Activated CD8-positive, alpha-beta T cell treated with anti-CD3 and anti-CD28 coated beads for 36 hours (primary cell): ENCODE data around the gene POMP. TPM values are rescaled to one million over a fixed set of nuclear protein-coding genes. Genes with fewer than 3 reads are reported as not detected.

ENCODE experiments used
- ATAC-seq: fragments of 200-7000 bp; cut with Tn5 transposase; one replicate; pipeline ENCODE4 v1.10.0; 2021; ENCODE audit warnings: mild to moderate bottlenecking, moderate library complexity
- CTCF ChIA-PET: fragments of 350-600 bp; sonication (Branson Sonifier 250); formaldehyde crosslinking; loops from one replicate; lab custom pipeline; 2021; ENCODE audit warnings: antibody characterized with exemption; lab: Charles Lee
- POLR2A ChIA-PET: fragments of 350-600 bp; sonication (Branson Sonifier 250); formaldehyde crosslinking; loops from one replicate; lab custom pipeline; 2021; ENCODE audit warnings: antibody characterized with exemption; lab: Charles Lee
- DNase-seq: peaks from one replicate; pipeline ENCODE4 v3.0.0-alpha.2; 2020
- H3K27ac Mint-ChIP-seq: one replicate; pipeline ENCODE4 v1.8.0; 2021; ENCODE audit warnings: mild to moderate bottlenecking, mixed read lengths
- H3K27me3 Mint-ChIP-seq: one replicate; pipeline ENCODE4 v1.8.0; 2021; ENCODE audit warnings: mixed read lengths
- H3K36me3 Mint-ChIP-seq: one replicate; pipeline ENCODE4 v1.8.0; 2021; ENCODE audit warnings: low read depth, mixed read lengths
- H3K4me1 Mint-ChIP-seq: one replicate; pipeline ENCODE4 v1.8.0; 2021; ENCODE audit warnings: low read depth, mixed read lengths
- H3K4me3 Mint-ChIP-seq: one replicate; pipeline ENCODE4 v1.8.0; 2021; ENCODE audit warnings: mild to moderate bottlenecking, moderate library complexity, mixed read lengths
- H3K9me3 Mint-ChIP-seq: one replicate; pipeline ENCODE4 v1.8.0; 2021; ENCODE audit warnings: mixed read lengths
- intact Hi-C: fragments of 100-400 bp; cut with micrococcal nuclease; formaldehyde crosslinking; loops from one replicate; pipeline ENCODE4 v1.10.0; 2022
- total RNA-seq, 2 experiments: library from RNA; stranded (reverse); gene quantifications; one replicate each; pipeline ENCODE4 v1.2.3, GENCODE V29; 2021
- TF ChIP-seq, protein P1 (sequence below): fragments of 200-600 bp; IDR thresholded peaks from one replicate; pipeline ENCODE4 v1.8.0; 2022; ENCODE audit warnings: antibody characterized with exemption, mild to moderate bottlenecking

POMP gene
- total RNA-seq, 2 experiments from 2014 or later = 106 to 116 TPM

- POLR2A ChIA-PET = no interaction called here
- Mint-ChIP-seq H3K36me3 (no peaks in the 10 kb centered on the region), H3K4me1 (peaks cover 13% of the 10 kb centered on the region)
These were observed 22.9 kb upstream of the POMP start for GRCh38 chr13:28636069-28636468.

DNA sequence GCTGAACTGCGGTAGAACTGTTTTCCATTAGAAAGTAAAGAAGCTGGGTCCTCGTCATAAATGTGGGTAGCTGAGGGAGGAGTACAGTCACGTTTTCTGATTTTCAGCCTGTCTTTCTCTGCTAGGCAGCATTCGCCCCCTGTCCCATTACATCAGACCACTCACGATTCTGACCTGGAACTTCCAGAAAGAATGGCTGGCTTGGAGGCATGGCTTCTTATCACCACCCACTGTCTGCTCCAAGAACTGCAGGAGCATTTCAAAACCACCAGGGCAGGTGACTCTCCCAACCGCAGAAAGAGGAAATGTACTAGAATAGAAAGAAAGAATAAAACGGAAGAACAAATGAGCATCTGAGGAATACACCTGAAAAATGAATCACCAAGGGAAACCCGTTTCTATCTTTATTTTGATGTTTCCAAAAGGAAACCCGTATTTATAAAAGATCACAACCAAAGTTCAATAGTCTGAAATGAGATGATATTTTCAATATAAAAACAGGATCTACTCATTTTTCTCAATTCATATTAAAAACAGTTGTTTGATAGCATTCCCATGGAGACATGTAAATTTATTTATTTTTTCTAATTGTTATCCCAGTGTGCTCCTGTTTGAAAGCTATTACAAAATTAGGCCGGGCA lies 22.1 kb upstream of the POMP start:
- POLR2A ChIA-PET = no interaction called here
- no peaks in the 10 kb centered on the region for H3K36me3 Mint-ChIP-seq
- peak; percentile 81 for DNase-seq
- H3K4me1 Mint-ChIP-seq = peaks cover 16% of the 10 kb centered on the region
- H3K27me3 Mint-ChIP-seq = peaks cover 3% of the 10 kb centered on the region
- no peaks in the 10 kb centered on the region for H3K9me3 Mint-ChIP-seq
- CTCF ChIA-PET = interaction anchor here (0.6 to 2.2 kb wide), 8 partner anchors 11 to 312 kb away, joined by 3 to 16 read pairs (median 3); no protein-coding TSS in a partner anchor
- H3K27ac Mint-ChIP-seq = peak overlapping the region; percentile 11
- H3K4me3 Mint-ChIP-seq = peak overlapping the region; percentile 3
- TF ChIP-seq, protein P1, sequence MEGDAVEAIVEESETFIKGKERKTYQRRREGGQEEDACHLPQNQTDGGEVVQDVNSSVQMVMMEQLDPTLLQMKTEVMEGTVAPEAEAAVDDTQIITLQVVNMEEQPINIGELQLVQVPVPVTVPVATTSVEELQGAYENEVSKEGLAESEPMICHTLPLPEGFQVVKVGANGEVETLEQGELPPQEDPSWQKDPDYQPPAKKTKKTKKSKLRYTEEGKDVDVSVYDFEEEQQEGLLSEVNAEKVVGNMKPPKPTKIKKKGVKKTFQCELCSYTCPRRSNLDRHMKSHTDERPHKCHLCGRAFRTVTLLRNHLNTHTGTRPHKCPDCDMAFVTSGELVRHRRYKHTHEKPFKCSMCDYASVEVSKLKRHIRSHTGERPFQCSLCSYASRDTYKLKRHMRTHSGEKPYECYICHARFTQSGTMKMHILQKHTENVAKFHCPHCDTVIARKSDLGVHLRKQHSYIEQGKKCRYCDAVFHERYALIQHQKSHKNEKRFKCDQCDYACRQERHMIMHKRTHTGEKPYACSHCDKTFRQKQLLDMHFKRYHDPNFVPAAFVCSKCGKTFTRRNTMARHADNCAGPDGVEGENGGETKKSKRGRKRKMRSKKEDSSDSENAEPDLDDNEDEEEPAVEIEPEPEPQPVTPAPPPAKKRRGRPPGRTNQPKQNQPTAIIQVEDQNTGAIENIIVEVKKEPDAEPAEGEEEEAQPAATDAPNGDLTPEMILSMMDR = peak; percentile 80
- ATAC-seq = peak; percentile 94
- intact Hi-C loops = loop anchor here (5.0 to 10.0 kb wide), 2 partner anchors 142 to 314 kb away; partner anchors contain the start of gene FLT1

More at GRCh38 chr13:28636069-28636468, 22.9 kb upstream of the POMP start:
- intact Hi-C loops = loop anchor here (5.0 to 10.0 kb wide), 2 partner anchors 141 to 314 kb away; partner anchors contain the start of gene FLT1
- no peak for DNase-seq
- Mint-ChIP-seq H3K4me3 (no peak overlapping the region), H3K9me3 (no peaks in the 10 kb centered on the region), H3K27me3 (peaks cover 3% of the 10 kb centered on the region), H3K27ac (no peak overlapping the region)
- CTCF ChIA-PET = interaction anchor here (0.7 to 2.2 kb wide), 8 partner anchors 11 to 322 kb away, joined by 3 to 16 read pairs (median 4); no protein-coding TSS in a partner anchor
- TF ChIP-seq, protein P1 = no peak
- no peak for ATAC-seq

- intact Hi-C loops = loop anchor here (5.0 to 10.0 kb wide), 2 partner anchors 143 to 316 kb away; partner anchors contain the start of gene FLT1
- H3K27me3 Mint-ChIP-seq = peaks cover 2% of the 10 kb centered on the region
- H3K4me3 Mint-ChIP-seq = no peak overlapping the region
- ChIA-PET CTCF (interaction anchor here (2.2 kb wide), 1 partner anchor 313 kb away, joined by 16 read pairs; no protein-coding TSS in a partner anchor), POLR2A (no interaction called here)
- H3K36me3 Mint-ChIP-seq = no peaks in the 10 kb centered on the region
- peaks cover 16% of the 10 kb centered on the region for H3K4me1 Mint-ChIP-seq
- DNase-seq = peak; percentile 12
- no peak for ATAC-seq
- TF ChIP-seq, protein P1 = no peak
- no peak overlapping the region for H3K27ac Mint-ChIP-seq
- no peaks in the 10 kb centered on the region for H3K9me3 Mint-ChIP-seq
These were observed 21.1 kb upstream of the POMP start for GRCh38 chr13:28637714-28638355.

GRCh38 chr13:28638756-28639155 lies 20.2 kb upstream of the POMP start:
- intact Hi-C loops = loop anchor here (5.0 to 10.0 kb wide), 2 partner anchors 144 to 316 kb away; partner anchors contain the start of gene FLT1
- Mint-ChIP-seq H3K36me3 (no peaks in the 10 kb centered on the region), H3K4me1 (peaks cover 16% of the 10 kb centered on the region), H3K4me3 (no peak overlapping the region), H3K27ac (no peak overlapping the region), H3K27me3 (peaks cover 2% of the 10 kb centered on the region), H3K9me3 (no peaks in the 10 kb centered on the region)
- TF ChIP-seq, protein P1 = no peak
- no peak for ATAC-seq
- DNase-seq = no peak
- ChIA-PET CTCF (interaction anchor here (0.6 to 1.2 kb wide), 3 partner anchors 9 to 314 kb away, joined by 3 to 4 read pairs (median 4); no protein-coding TSS in a partner anchor), POLR2A (interaction anchor here (0.8 to 0.9 kb wide), 2 partner anchors 18 to 318 kb away, joined by 3 to 4 read pairs; no protein-coding TSS in a partner anchor)
